OCI-LY3 (cell line): ENCODE measurements around the gene SLC6A11.

Experiments
- EZH2phosphoT487 ChIP-seq: fragments of 200-600 bp; shearing (Covaris generic); IDR thresholded peaks from 2 replicates; pipeline ENCODE4 v1.6.1; 2018; ENCODE audit warnings: antibody characterized with exemption, mixed run types, low read depth
- TF ChIP-seq, protein P1 (sequence below): fragments of 200-600, 300-600 bp; sonication (generic); IDR thresholded peaks from 2 replicates; pipeline ENCODE4 v1.5.1; 2014; ENCODE audit warnings: antibody characterized with exemption, low read length, low read depth

DNA sequence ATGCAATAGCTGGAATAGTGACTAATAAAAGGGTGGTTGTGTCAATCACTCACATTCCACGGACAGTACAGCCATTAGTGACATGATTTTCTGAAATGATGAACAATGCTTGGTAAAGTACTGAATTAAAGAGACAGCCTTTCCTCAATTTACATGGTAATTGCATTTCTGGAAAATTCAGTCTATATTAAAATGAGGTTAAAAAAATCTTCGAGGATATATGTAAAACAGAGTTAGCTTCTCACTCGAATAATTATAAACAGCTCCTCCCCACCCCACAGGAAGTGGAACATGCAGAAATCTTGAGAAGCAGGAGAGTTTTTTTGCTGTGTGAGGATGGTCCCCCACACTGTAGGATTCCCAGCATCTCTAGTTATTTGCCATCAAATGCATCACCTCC is 42.1 kb downstream of the SLC6A11 start:
- TF ChIP-seq, protein P1, sequence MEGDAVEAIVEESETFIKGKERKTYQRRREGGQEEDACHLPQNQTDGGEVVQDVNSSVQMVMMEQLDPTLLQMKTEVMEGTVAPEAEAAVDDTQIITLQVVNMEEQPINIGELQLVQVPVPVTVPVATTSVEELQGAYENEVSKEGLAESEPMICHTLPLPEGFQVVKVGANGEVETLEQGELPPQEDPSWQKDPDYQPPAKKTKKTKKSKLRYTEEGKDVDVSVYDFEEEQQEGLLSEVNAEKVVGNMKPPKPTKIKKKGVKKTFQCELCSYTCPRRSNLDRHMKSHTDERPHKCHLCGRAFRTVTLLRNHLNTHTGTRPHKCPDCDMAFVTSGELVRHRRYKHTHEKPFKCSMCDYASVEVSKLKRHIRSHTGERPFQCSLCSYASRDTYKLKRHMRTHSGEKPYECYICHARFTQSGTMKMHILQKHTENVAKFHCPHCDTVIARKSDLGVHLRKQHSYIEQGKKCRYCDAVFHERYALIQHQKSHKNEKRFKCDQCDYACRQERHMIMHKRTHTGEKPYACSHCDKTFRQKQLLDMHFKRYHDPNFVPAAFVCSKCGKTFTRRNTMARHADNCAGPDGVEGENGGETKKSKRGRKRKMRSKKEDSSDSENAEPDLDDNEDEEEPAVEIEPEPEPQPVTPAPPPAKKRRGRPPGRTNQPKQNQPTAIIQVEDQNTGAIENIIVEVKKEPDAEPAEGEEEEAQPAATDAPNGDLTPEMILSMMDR: no peak
- TF ChIP-seq EZH2phosphoT487: no peak
